K562 (cell line): Measurements from ENCODE around the gene C1orf167. TPM values are rescaled to one million over a fixed set of nuclear protein-coding genes. Genes with fewer than 3 reads are reported as not detected.

ENCODE experiments used
- ATAC-seq: fragments of 200-7000 bp; cut with Tn5 transposase; 3 replicates; pipeline ENCODE4 v1.9.1; 2020; ENCODE audit warnings: moderate library complexity
- BruUV-seq: library from RNA; stranded (reverse); fragments of 400-500 nt; replicated peaks from 2 replicates; lab custom pipeline; 2021; lab: Mats Ljungman, UMichigan
- CTCF ChIA-PET: fragments of 300-600 bp; formaldehyde crosslinking; extraction: SDS; loops from one replicate; lab custom pipeline; 2021; ENCODE audit warnings: low intra/inter-chr PET ratio; lab: Yijun Ruan, JAX
- POLR2A ChIA-PET: fragments of 300-600, 350-650 bp; sonication (Branson Sonifier 250); formaldehyde crosslinking; extraction: SDS; loops from one replicate; lab custom pipeline; 2021; ENCODE audit warnings: antibody characterized with exemption, inconsistent platforms; lab: Yijun Ruan, JAX
- DNase-seq, 4 experiments: peaks; one replicate each; pipeline versions ENCODE4 v3.0.0 to v3.0.0-alpha.2; 2011 to 2018; ENCODE audit warnings: low spot score in 3 of 4, mixed read lengths in 3 of 4; ENCODE audit errors: extremely low read depth in 1 of 4
- FAIRE-seq: peaks from 2 replicates; lab custom pipeline; 2011; peaks lifted over from hg19 to GRCh38; lab: Jason Lieb, UNC
- H2AFZ ChIP-seq: 2 replicates; pipeline ENCODE4 v1.6.0; 2011; ENCODE audit warnings: low read depth, low read length, control low read depth, inconsistent platforms
- H3K27ac ChIP-seq: fragments of 200-600 bp; 3 replicates; pipeline ENCODE4 v1.8.0; 2011; ENCODE audit warnings: low read depth, mild to moderate bottlenecking, control low read depth, inconsistent platforms, low read length, moderate library complexity, mixed read lengths; ENCODE audit errors: extremely low read depth
- H3K27me3 ChIP-seq, 2 experiments: fragments of 300-600 bp in 1 of 2; 2 replicates in 1 of 2; 3 replicates in 1 of 2; pipeline versions ENCODE4 v1.6.0 to v1.8.0; 2011; ENCODE audit warnings: inconsistent platforms in 2 of 2, low read length in 2 of 2, mild to moderate bottlenecking in 1 of 2, mixed read lengths in 1 of 2, moderate library complexity in 1 of 2; ENCODE audit not compliant: control insufficient read depth in 2 of 2, insufficient read depth in 2 of 2
- H3K36me3 ChIP-seq: fragments of 300-600 bp; 3 replicates; pipeline ENCODE4 v1.8.0; 2011; ENCODE audit warnings: mild to moderate bottlenecking, low read length, inconsistent platforms; ENCODE audit not compliant: control insufficient read depth, insufficient read depth
- H3K4me1 ChIP-seq, 2 experiments: fragments of 200-600 bp in 1 of 2; replicated peaks in 1 of 2; 2 replicates in 1 of 2; 3 replicates in 1 of 2; pipeline versions ENCODE4 v1.5.1 to v1.8.0; 2011; ENCODE audit warnings: inconsistent platforms in 2 of 2, low read length in 2 of 2, mild to moderate bottlenecking in 1 of 2, mixed read lengths in 1 of 2, moderate library complexity in 1 of 2; ENCODE audit not compliant: control insufficient read depth in 2 of 2, insufficient read depth in 2 of 2
- H3K4me2 ChIP-seq: 2 replicates; pipeline ENCODE4 v1.6.1; 2011; ENCODE audit warnings: low read length, control low read depth, inconsistent platforms, mixed read lengths; ENCODE audit not compliant: insufficient read depth
- H3K4me3 ChIP-seq: fragments of 200-600 bp; sonication (generic), shearing (Covaris generic); 2 replicates; pipeline ENCODE4 v1.5.1; 2016; ENCODE audit warnings: control low read depth, inconsistent platforms
- H3K79me2 ChIP-seq: fragments of 200-600 bp; 3 replicates; pipeline ENCODE4 v1.8.0; 2011; ENCODE audit warnings: low read length, inconsistent platforms; ENCODE audit not compliant: control insufficient read depth, insufficient read depth
- H3K9ac ChIP-seq, 2 experiments: 2 replicates each; pipeline versions ENCODE4 v1.6.0 to v1.6.1; 2011; ENCODE audit warnings: low read depth in 2 of 2, low read length in 2 of 2, control low read depth in 1 of 2, inconsistent platforms in 1 of 2, mild to moderate bottlenecking in 1 of 2, mixed read lengths in 1 of 2; ENCODE audit not compliant: insufficient read depth in 1 of 2
- H3K9me1 ChIP-seq: one replicate; pipeline ENCODE4 v1.6.0; 2011; ENCODE audit warnings: inconsistent platforms, mild to moderate bottlenecking, low read length, moderate library complexity; ENCODE audit not compliant: control insufficient read depth, insufficient read depth
- H3K9me3 ChIP-seq: replicated peaks from 2 replicates; pipeline ENCODE4 v1.5.1; 2011; ENCODE audit warnings: low read depth, low read length, inconsistent platforms; ENCODE audit not compliant: control insufficient read depth, insufficient read depth
- H4K20me1 ChIP-seq: replicated peaks from 2 replicates; pipeline ENCODE4 v1.6.1; 2011; ENCODE audit warnings: low read length, inconsistent platforms, mixed read lengths; ENCODE audit not compliant: control insufficient read depth, insufficient read depth
- AFF1 ChIP-seq, 2 experiments: fragments of 450-650 bp; IDR thresholded peaks; 2 replicates each; pipeline ENCODE4 v1.6.1; 2018; ENCODE audit warnings: mild to moderate bottlenecking in 2 of 2, low read depth in 1 of 2; ENCODE audit not compliant: partially characterized antibody in 2 of 2
- RBM25 ChIP-seq: fragments of 200-400 bp; formaldehyde crosslinking; IDR thresholded peaks from 2 replicates; pipeline ENCODE4 v1.6.1; 2018; ENCODE audit warnings: low read length, low read depth, moderate library complexity; ENCODE audit not compliant: severe bottlenecking
- ZNF584 ChIP-seq: fragments of 200-800 bp; sonication (Bioruptor generic); IDR thresholded peaks from 2 replicates; pipeline ENCODE4 v1.6.1; 2016; ENCODE audit warnings: low read depth, mild to moderate bottlenecking, missing genetic modification characterization, missing compliant biosample characterization
- WGBS: fragments of 100-300 bp; shearing (Covaris generic); methylation state at CpG from one replicate; pipeline ENCODE4 v1.1.6; 2016; ENCODE audit warnings: low coverage, mixed read lengths; ENCODE audit not compliant: insufficient coverage; ENCODE audit errors: missing lambda C conversion rate; 5-methylcytosine and 5-hydroxymethylcytosine counted together
- in situ Hi-C: fragments of 300-500 bp; cut with MboI; formaldehyde crosslinking; loops from 4 replicates; pipeline ENCODE4 v1.15.0; 2018; ENCODE audit warnings: inconsistent platforms, mixed read lengths
- intact Hi-C: fragments of 100-400 bp; cut with micrococcal nuclease; formaldehyde crosslinking; loops from 2 replicates; pipeline ENCODE4 v1.14.2; 2022
- polyA plus RNA-seq, 8 experiments: library from polyadenylated mRNA; depleted of rRNA in 4 of 8; stranded (reverse) in 5 of 8; unstranded in 3 of 8; fragments of >200 nt; fragmentation: Nextera tagmentation in 2 of 8; fragmentation: Illumina TruSeq in 1 of 8; extraction: Ambion mirVana in 2 of 8; extraction: Trizol in 1 of 8; gene quantifications; 2 replicates each; pipeline versions ENCODE4 v1.2.1 to v1.2.3, GENCODE V29; 2011 to 2014; ENCODE audit warnings: inconsistent platforms in 1 of 8, missing spikeins in 1 of 8
- total RNA-seq, 7 experiments: library from RNA; depleted of rRNA in 6 of 7; stranded (reverse); fragments of >200 nt in 6 of 7; fragmentation: Illumina TruSeq in 2 of 7; extraction: Trizol in 2 of 7; gene quantifications; 2 replicates each; pipeline versions ENCODE4 v1.2.1 to v1.2.3, GENCODE V29; 2011 to 2021; ENCODE audit warnings: low replicate concordance in 1 of 7
- TF ChIP-seq, protein P1 (sequence below), 2 experiments: fragments of 250-450 bp in 1 of 2; fragments of 450-650 bp in 1 of 2; sonication (Bioruptor Pico) in 1 of 2; IDR thresholded peaks; 2 replicates each; pipeline versions ENCODE4 v1.6.1 to v1.8.0; 2016 to 2021; ENCODE audit warnings: mild to moderate bottlenecking in 2 of 2, moderate library complexity in 2 of 2, missing compliant biosample characterization in 1 of 2, missing genetic modification characterization in 1 of 2

C1orf167 gene
- total and polyA plus RNA-seq, 9 of the 15 experiments (the other 6 are each of a cell fraction or from before 2014, with no cell fraction given), result 0.22 to 0.86 (median 0.31) TPM; not detected in 2

DNA sequence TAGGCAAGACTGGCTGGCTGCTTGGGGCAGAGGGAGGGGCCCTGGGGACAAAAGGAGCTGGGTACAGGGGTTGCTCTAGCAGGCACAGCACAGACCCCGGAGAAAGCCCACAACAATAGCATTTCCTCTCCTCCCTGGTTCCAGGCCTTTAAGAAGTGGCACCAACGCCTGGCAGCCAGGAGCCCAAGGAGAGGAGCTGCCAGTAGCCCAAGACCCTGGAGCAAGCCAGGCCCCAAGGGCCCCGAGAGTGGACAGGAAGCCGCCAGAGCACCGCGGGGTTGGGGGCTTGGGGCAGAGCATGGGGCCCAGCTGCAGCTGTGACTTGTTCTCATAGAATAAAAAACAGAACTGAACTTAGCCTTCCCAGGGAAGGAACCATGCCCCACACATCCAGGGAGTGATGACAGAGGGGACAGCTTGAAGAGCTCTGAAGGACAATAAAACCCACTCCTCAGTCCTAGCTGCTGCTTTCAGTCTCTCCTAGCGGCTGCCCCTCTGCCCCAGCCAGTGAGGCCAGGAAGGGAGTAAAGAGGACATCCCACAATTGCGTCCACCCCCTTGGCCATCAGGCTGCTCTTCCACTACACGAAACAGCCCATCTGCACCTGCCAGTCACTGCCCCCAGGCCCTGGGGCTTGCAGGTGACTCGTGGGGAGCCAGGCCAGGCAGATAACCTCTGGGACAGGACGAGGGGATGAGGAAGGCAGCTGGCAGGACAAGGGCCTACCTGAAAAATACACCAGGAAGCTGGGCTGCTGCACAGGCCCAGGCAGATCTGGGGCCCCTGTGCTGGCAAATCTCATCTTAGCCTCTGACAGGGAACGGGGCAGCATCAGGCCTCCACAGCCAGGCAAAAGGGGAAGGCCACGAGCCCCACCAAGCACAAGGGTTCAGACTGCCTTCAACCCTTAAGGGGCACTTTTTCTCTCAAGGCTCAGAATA is 27.4 kb downstream of the C1orf167 start:
- Histone ChIP-seq H2AFZ (no peak overlapping the region), H3K9ac (peak overlapping the region in 1 of 2 experiments; percentile 85; a peak in 2 of 4 replicates), H3K9me3 (no peaks in the 10 kb centered on the region), H3K9me1 (no peaks in the 10 kb centered on the region), H3K27ac (peak overlapping the region; percentile 73; the same call in 2 of the 3 replicates), H4K20me1 (no peaks in the 10 kb centered on the region), H3K4me2 (no peak overlapping the region), H3K4me3 (no peak overlapping the region), H3K36me3 (peaks cover 67% of the 10 kb centered on the region), H3K79me2 (peaks cover 9% of the 10 kb centered on the region; the same call in 2 of the 3 replicates), H3K27me3 (no peaks in the 10 kb centered on the region), H3K4me1 (peaks cover 72 to 92% of the 10 kb centered on the region in 2 experiments)
- DNase-seq, result peak in 1 of 4 experiments; percentile 8
- POLR2A ChIA-PET, result interaction anchor here (0.5 to 10.5 kb wide), 14 partner anchors 7 to 955 kb away, joined by 3 to 115 read pairs (median 4); no protein-coding TSS in a partner anchor
- ATAC-seq, result no peak
- WGBS, result 76% methylated on average over 13 of the region's 13 CpGs
- BruUV-seq, result no TSS peak
- CTCF ChIA-PET, result no interaction called here
- FAIRE-seq, result no peak
- intact Hi-C loops (no loop called here), in situ Hi-C loops (no loop called here)
- TF ChIP-seq RBM25 (no peak), ZNF584 (CRISPR knock-in tag) (no peak), AFF1 (IDR thresholded peaks at IDR 0.05; ENCODE audit: low read depth in 1 of 2, partially characterized antibody in 2 of 2) (no peak)
- TF ChIP-seq, protein P1, sequence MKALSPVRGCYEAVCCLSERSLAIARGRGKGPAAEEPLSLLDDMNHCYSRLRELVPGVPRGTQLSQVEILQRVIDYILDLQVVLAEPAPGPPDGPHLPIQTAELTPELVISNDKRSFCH (CRISPR knock-in tag; IDR thresholded peaks at IDR 0.05), result no peak
- TF ChIP-seq, protein P1 (tag; IDR thresholded peaks at IDR 0.05), result no peak
